KOPT-K1 (cell line): ENCODE measurements around the gene CCL17.

Experiments used
- H3K27ac ChIP-seq: fragments of 200-600 bp; sonication (generic); 2 replicates; pipeline ENCODE4 v1.5.1; 2016; ENCODE audit warnings: antibody characterized with exemption, mild to moderate bottlenecking, low read depth, low read length; ENCODE audit not compliant: poor library complexity, severe bottlenecking
- H3K36me3 ChIP-seq: fragments of 200-600 bp; sonication (generic); 2 replicates; pipeline ENCODE4 v1.5.1; 2017; ENCODE audit warnings: antibody characterized with exemption, mild to moderate bottlenecking, low read length, moderate library complexity; ENCODE audit not compliant: insufficient read depth
- H3K9me3 ChIP-seq: fragments of 200-600 bp; sonication (generic); 2 replicates; pipeline ENCODE4 v1.5.1; 2017; ENCODE audit warnings: antibody characterized with exemption, low read length, mild to moderate bottlenecking; ENCODE audit not compliant: insufficient read depth, poor library complexity, severe bottlenecking

The CCL17 gene

GRCh38 chr16:57407521-57408353, 3.2 kb downstream of the CCL17 start:
- Histone ChIP-seq H3K27ac (no peak overlapping the region), H3K9me3 (no peaks in the 10 kb centered on the region), H3K36me3 (no peaks in the 10 kb centered on the region)

- Histone ChIP-seq H3K9me3 (no peaks in the 10 kb centered on the region), H3K36me3 (no peaks in the 10 kb centered on the region), H3K27ac (no peak overlapping the region)
These were observed 4.5 kb downstream of the CCL17 start for GRCh38 chr16:57409065-57409464.

GRCh38 chr16:57409870-57410587, 5.5 kb downstream of the CCL17 start:
- Histone ChIP-seq H3K27ac (no peak overlapping the region), H3K9me3 (no peaks in the 10 kb centered on the region), H3K36me3 (no peaks in the 10 kb centered on the region)

- H3K9me3 ChIP-seq, result no peaks in the 10 kb centered on the region
- no peaks in the 10 kb centered on the region for H3K36me3 ChIP-seq
- H3K27ac ChIP-seq, result no peak overlapping the region
These were observed 6.9 kb downstream of the CCL17 start for GRCh38 chr16:57411362-57411976.

GRCh38 chr16:57412584-57412983, 8.0 kb downstream of the CCL17 start:
- H3K9me3 ChIP-seq, result no peaks in the 10 kb centered on the region
- H3K27ac ChIP-seq, result no peak overlapping the region
- no peaks in the 10 kb centered on the region for H3K36me3 ChIP-seq

- Histone ChIP-seq H3K36me3 (no peaks in the 10 kb centered on the region), H3K9me3 (no peaks in the 10 kb centered on the region), H3K27ac (no peak overlapping the region)
These were observed 8.7 kb downstream of the CCL17 start for GRCh38 chr16:57413301-57413730.

- H3K9me3 ChIP-seq, result no peaks in the 10 kb centered on the region
- H3K36me3 ChIP-seq, result no peaks in the 10 kb centered on the region
- no peak overlapping the region for H3K27ac ChIP-seq
These were observed 9.2 kb downstream of the CCL17 start for GRCh38 chr16:57413733-57414132.

- H3K27ac ChIP-seq, result no peak overlapping the region
- H3K9me3 ChIP-seq, result no peaks in the 10 kb centered on the region
- no peaks in the 10 kb centered on the region for H3K36me3 ChIP-seq
These were observed 11.5 kb downstream of the CCL17 start for GRCh38 chr16:57416084-57416483.

GRCh38 chr16:57419506-57419905, 14.9 kb downstream of the CCL17 start:
- no peak overlapping the region for H3K27ac ChIP-seq
- H3K9me3 ChIP-seq, result no peaks in the 10 kb centered on the region
- H3K36me3 ChIP-seq, result no peaks in the 10 kb centered on the region

- H3K9me3 ChIP-seq, result no peaks in the 10 kb centered on the region
- no peak overlapping the region for H3K27ac ChIP-seq
- H3K36me3 ChIP-seq, result peaks cover 8% of the 10 kb centered on the region; the same call in 1 of the 2 replicates
These were observed 17.7 kb downstream of the CCL17 start for GRCh38 chr16:57422026-57422944.

- H3K36me3 ChIP-seq, result peaks cover 17% of the 10 kb centered on the region
- no peak overlapping the region for H3K27ac ChIP-seq
- no peaks in the 10 kb centered on the region for H3K9me3 ChIP-seq
These were observed 18.6 kb downstream of the CCL17 start for GRCh38 chr16:57423152-57423551.

GRCh38 chr16:57424583-57424982, 20.0 kb downstream of the CCL17 start:
- Histone ChIP-seq H3K27ac (no peak overlapping the region), H3K36me3 (peaks cover 29% of the 10 kb centered on the region), H3K9me3 (no peaks in the 10 kb centered on the region)

- H3K36me3 ChIP-seq, result peaks cover 47% of the 10 kb centered on the region
- H3K27ac ChIP-seq, result no peak overlapping the region
- H3K9me3 ChIP-seq, result no peaks in the 10 kb centered on the region
These were observed 21.8 kb downstream of the CCL17 start for GRCh38 chr16:57426356-57426755.

- H3K9me3 ChIP-seq, result no peaks in the 10 kb centered on the region
- H3K36me3 ChIP-seq, result peaks cover 56% of the 10 kb centered on the region
- H3K27ac ChIP-seq, result no peak overlapping the region
These were observed 22.7 kb downstream of the CCL17 start for GRCh38 chr16:57427307-57427706.
